Measurements from ENCODE around the gene KRTAP13-3.

DNA sequence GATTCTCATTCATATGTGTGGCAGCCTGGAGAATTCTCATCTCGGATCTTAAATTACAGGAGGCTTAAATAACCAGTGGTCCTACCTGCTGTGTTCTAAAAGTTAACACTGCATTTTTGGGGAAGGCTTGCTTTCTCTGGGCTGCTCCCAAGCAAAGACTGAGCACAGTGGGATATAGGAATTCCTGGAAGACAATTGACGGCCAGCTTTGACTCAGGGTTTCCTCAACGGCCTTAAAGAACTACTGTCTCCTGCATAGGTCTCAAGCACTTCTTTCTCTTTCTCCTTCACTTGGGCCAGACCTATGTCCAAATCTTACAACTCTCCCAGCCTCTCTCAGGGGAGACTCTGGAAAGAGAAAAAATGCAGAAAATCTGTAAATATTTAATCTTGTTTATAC, 1.0 kb upstream of the KRTAP13-3 start:
- TF ChIP-seq, protein P1, sequence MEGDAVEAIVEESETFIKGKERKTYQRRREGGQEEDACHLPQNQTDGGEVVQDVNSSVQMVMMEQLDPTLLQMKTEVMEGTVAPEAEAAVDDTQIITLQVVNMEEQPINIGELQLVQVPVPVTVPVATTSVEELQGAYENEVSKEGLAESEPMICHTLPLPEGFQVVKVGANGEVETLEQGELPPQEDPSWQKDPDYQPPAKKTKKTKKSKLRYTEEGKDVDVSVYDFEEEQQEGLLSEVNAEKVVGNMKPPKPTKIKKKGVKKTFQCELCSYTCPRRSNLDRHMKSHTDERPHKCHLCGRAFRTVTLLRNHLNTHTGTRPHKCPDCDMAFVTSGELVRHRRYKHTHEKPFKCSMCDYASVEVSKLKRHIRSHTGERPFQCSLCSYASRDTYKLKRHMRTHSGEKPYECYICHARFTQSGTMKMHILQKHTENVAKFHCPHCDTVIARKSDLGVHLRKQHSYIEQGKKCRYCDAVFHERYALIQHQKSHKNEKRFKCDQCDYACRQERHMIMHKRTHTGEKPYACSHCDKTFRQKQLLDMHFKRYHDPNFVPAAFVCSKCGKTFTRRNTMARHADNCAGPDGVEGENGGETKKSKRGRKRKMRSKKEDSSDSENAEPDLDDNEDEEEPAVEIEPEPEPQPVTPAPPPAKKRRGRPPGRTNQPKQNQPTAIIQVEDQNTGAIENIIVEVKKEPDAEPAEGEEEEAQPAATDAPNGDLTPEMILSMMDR (conservative IDR thresholded peaks at IDR 0.05): no peak
- no peak for TF ChIP-seq EZH2 (IDR thresholded peaks at IDR 0.05; ENCODE audit: low read depth)

Data from PC-9 (cell line).